C4-2B (cell line): ENCODE measurements around the gene RBBP5.

Source experiments
- CTCF ChIP-seq: fragments of 450-650 bp; conservative IDR thresholded peaks from 2 replicates; pipeline ENCODE4 v1.5.1; 2017; ENCODE audit warnings: mild to moderate bottlenecking
- ZFX ChIP-seq: fragments of 450-650 bp; IDR thresholded peaks from 2 replicates; pipeline ENCODE4 v1.6.1; 2017

GRCh38 chr1:205065666-205066065, 56.1 kb downstream of the RBBP5 start:
- TF ChIP-seq CTCF (no peak), ZFX (no peak)
